ENCODE data around the gene HSPA6.
"Not testable (repeated sequence)": the region's sequence is repeated elsewhere in the genome, so short reads cannot be mapped to it uniquely, and the experiment has no call there.

HSPA6 gene

DNA sequence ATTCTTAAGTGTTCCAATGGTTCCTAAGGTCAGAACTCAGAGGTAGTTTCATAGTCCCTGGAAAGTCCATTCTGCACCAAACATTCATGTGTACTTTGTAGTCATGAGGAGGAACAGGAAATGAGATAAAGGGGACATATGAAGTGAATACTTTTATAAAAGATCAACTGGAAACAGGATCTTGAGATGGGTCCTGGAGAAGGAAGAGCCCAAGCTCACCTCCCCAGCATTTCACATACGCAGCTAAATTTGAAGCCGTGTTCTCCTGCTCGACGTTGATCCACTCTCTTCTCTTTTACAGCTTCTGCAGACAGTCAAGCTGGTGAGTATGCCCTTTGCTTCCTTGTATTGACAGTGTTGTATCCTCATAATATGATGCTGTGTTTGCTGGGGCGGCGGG lies 18.7 kb upstream of the HSPA6 start:
- no peak for DNase-seq

DNA sequence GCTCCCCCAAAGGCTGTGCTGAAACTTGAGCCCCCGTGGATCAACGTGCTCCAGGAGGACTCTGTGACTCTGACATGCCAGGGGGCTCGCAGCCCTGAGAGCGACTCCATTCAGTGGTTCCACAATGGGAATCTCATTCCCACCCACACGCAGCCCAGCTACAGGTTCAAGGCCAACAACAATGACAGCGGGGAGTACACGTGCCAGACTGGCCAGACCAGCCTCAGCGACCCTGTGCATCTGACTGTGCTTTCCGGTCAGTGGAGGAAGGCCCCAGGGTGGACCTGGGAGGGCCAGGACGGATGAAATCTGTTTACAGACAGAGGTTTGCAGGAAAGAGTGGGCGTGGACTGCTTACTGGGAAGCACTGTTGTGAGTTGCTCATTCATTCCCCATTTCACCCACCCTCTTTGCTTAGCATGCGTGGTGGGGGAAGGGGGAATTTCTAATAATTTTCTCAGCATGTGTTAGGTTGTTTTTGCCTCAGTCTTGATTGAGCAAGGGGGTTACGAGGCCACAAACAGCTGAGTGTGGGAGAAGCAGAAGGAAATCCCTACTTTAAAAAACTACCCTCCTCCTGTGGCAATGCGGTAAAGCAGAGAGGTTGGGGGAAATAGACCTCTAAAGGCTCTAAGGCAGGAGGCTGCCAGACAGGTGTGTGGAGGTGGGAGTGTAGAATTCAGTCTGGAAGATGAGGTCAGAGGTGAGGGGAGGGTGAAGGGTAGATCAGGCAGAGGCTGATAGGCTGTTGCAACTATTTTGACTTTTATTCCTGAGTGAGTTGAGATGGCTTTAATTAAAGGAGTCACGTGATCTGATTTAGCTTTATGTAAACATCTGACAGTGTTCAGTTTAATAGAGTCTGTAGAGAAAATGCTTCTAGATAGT lies 17.8 kb upstream of the HSPA6 start:
- no peak for DNase-seq

- no peak for DNase-seq
These were observed 13.9 kb upstream of the HSPA6 start for GRCh38 chr1:161510477-161510876.

- DNase-seq, result no peak
These were observed 13.2 kb upstream of the HSPA6 start for GRCh38 chr1:161511018-161511755.

GRCh38 chr1:161511756-161512060 lies 12.6 kb upstream of the HSPA6 start:
- DNase-seq, result no peak

- DNase-seq, result not testable (repeated sequence)
These were observed 11.5 kb upstream of the HSPA6 start for GRCh38 chr1:161512636-161513447.

DNA sequence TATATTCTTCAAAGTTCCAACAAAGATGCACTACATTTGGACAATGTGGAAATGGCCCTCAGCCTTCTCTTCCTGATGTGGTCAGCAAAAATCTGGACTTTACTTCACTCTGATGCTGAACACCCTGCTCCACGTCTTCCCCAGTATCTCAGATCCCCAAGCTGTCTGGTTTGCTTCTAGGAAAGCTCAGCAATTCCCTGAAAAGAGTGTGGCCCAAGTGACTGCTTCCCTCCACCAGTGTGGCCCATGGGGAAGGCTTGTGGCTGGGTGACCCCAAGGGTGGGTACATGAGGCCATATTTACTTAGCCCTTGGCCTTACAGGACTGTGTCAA lies 10.9 kb upstream of the HSPA6 start:
- not testable (repeated sequence) for DNase-seq

DNA sequence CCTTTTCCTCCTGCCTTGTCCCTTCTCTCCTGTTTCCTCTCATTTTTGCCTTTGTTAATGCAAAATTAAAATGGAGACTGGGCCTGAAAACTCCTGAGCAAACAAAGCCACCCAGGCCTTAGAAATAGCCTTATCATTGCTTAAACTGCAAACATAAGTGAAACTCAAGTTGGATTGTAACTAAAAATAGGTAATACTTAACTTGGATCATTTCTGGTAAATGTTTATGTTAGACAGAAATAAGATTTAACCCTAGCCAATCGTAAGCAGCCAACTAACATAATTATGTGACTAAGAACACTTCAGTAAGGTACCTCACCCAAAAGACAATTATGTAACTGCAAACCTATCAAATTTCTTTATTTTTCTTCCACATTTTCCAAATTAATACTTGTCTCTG lies 10.4 kb upstream of the HSPA6 start:
- DNase-seq, result not testable (repeated sequence)

DNA sequence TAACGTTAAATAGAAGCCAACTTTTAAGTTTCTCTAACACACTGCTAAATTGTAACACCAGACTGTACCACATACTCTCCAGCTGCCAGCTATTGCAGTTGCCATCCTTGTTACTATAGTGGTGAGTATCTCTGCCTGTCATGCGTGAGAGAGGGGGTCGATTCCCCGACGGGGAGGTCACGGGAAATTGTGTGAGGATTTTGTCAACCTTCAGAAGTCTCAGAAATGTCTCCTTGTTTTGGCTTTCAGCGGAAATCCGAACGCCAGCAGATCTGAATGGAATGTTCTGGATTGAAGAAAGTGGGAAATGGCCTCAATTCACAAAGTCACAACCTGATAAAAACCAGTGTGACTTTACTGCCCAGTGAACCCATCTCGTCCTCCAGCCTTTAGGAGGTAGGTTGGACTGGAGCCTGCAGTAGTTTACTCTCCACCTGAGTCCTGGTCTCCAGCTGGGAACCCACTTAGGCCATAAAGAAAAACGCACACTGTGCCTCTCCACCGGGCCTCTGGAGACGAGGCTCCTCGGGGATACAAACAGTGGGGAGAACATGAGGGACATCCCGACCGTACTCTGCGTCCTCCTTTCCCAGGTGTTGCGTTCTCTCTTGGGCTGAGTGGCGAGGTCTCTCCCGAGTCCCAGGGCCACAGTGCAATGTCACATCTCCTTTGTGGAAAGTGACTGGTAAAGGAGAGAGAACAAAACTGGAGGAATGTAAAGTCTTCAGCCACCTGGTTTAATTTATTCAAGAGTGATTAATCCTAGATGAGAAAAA lies 1.1 kb upstream of the HSPA6 start:
- not testable (repeated sequence) for DNase-seq

DNA sequence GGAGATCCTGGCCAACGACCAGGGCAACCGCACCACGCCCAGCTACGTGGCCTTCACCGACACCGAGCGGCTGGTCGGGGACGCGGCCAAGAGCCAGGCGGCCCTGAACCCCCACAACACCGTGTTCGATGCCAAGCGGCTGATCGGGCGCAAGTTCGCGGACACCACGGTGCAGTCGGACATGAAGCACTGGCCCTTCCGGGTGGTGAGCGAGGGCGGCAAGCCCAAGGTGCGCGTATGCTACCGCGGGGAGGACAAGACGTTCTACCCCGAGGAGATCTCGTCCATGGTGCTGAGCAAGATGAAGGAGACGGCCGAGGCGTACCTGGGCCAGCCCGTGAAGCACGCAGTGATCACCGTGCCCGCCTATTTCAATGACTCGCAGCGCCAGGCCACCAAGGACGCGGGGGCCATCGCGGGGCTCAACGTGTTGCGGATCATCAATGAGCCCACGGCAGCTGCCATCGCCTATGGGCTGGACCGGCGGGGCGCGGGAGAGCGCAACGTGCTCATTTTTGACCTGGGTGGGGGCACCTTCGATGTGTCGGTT lies 477 bp downstream of the HSPA6 start:
- DNase-seq, result peak; percentile 15

DNA sequence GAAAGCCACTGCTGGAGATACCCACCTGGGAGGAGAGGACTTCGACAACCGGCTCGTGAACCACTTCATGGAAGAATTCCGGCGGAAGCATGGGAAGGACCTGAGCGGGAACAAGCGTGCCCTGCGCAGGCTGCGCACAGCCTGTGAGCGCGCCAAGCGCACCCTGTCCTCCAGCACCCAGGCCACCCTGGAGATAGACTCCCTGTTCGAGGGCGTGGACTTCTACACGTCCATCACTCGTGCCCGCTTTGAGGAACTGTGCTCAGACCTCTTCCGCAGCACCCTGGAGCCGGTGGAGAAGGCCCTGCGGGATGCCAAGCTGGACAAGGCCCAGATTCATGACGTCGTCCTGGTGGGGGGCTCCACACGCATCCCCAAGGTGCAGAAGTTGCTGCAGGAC lies 981 bp downstream of the HSPA6 start:
- DNase-seq, result not testable (repeated sequence)

DNA sequence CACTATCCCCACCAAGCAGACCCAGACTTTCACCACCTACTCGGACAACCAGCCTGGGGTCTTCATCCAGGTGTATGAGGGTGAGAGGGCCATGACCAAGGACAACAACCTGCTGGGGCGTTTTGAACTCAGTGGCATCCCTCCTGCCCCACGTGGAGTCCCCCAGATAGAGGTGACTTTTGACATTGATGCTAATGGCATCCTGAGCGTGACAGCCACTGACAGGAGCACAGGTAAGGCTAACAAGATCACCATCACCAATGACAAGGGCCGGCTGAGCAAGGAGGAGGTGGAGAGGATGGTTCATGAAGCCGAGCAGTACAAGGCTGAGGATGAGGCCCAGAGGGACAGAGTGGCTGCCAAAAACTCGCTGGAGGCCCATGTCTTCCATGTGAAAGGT lies 1.6 kb downstream of the HSPA6 start:
- peak; percentile 22 for DNase-seq

DNA sequence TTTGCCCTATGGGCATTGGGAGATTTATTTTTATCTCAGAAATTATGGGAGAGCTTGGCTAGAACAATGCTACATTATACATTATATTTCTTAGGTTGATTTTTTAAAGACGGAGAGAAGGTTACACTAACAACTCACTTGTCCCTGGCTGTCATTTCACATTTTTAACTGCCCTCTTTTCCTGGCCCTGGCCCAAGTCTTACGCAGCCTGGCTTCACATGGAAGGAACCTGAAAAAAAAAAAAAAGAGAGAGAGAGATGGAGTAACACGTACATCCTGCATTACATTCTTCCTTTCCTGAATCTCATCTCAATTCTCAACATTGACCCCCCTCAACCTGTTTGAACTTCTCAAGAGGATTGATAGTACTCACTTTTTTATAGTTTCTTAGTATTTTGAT lies 4.2 kb downstream of the HSPA6 start:
- DNase-seq, result not testable (repeated sequence)

DNA sequence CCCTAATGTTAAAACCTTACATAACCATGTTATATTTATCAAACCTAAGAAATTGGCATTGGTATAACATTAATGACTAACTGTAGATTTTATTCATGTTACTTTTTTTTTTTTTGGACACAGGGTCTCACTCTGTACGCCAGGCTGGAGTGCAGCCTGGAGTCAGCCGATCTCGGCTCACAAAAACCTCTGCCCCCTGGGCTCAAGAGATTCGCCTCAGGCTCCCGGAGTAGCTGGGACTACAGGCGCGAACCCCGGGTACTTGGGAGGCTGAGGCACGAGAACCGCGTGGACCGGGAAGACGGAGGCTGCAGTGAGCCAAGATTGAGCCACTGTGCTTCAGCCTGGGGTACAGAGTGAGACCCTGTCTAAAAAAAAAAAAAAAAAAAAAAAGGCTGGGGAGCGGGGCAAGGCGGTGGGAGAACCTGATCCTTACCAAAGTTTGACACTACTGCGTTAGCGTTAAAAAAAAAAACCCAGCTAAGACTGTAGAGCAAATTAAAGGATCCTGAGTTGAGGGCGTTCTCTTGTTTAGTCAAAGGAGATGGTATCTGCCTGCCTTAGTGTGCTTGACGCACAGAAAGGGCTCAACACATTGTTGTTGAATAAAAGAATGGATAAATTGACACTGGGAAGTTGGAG lies 5.2 kb downstream of the HSPA6 start:
- not testable (repeated sequence) for DNase-seq

- DNase-seq, result peak; percentile 34
These were observed 5.8 kb downstream of the HSPA6 start for GRCh38 chr1:161530158-161530557.

GRCh38 chr1:161530671-161531641 lies 6.6 kb downstream of the HSPA6 start:
- DNase-seq, result peak; percentile 79

GRCh38 chr1:161531986-161532643 lies 7.8 kb downstream of the HSPA6 start:
- no peak for DNase-seq

DNA sequence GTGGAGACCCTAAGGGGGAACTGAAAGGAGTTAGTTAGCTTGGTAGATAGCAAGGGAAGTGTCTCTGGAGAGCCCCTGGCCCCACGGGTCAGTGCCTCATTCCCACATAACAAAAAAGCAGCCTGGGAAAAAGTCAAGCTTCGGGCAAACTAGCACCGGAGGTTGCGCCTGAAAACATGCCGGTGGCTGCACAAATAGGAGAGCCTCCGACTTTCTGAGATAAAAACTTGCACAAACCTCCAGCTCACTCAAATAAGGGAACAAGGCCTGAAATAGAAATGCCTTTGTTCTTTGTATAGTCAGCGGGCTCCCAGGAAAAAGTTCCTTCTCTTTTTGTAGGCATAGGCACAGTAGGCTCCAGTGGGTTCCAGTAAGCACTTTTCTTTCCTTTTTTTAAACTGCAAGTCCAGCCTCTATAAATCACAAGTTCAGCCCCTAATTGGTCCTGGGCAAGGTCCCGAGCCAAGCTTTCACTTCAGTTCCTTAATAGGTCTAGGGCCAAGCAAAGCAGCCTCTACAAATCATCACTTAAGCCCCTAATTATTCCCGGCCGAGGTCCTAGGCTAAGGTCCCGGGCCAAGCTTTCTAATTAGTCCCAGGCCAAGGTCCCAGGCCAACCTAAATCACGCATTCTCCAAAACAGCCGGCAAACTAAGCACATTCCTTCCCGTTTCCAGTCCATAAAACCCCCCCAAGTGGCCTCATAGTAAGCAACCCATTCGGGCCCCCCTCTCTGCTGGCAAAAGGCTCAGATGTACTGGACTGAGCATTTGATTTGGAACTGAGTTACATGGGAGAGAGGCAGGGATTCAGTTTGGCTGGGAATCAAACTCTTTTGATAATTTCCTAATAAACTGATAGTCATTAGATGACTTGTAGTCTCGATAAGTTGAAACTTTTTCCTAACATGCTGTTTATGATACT lies 8.6 kb downstream of the HSPA6 start:
- not testable (repeated sequence) for DNase-seq
